ENCODE results near the gene SERPINB5. TPM values are rescaled to one million over a fixed set of nuclear protein-coding genes. Genes with fewer than 3 reads are reported as not detected.

Gene SERPINB5
- total RNA-seq, 1 donor: not detected

- no peak overlapping the region for H3K4me3 ChIP-seq (ENCODE audit: low read depth, low read length)
- TF ChIP-seq, protein P1, sequence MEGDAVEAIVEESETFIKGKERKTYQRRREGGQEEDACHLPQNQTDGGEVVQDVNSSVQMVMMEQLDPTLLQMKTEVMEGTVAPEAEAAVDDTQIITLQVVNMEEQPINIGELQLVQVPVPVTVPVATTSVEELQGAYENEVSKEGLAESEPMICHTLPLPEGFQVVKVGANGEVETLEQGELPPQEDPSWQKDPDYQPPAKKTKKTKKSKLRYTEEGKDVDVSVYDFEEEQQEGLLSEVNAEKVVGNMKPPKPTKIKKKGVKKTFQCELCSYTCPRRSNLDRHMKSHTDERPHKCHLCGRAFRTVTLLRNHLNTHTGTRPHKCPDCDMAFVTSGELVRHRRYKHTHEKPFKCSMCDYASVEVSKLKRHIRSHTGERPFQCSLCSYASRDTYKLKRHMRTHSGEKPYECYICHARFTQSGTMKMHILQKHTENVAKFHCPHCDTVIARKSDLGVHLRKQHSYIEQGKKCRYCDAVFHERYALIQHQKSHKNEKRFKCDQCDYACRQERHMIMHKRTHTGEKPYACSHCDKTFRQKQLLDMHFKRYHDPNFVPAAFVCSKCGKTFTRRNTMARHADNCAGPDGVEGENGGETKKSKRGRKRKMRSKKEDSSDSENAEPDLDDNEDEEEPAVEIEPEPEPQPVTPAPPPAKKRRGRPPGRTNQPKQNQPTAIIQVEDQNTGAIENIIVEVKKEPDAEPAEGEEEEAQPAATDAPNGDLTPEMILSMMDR (IDR thresholded peaks at IDR 0.05; ENCODE audit: insufficient read depth, low read length): no peak
- no peak for DNase-seq (ENCODE audit: low read depth)
These were observed 67.3 kb downstream of the SERPINB5 start for GRCh38 chr18:63544017-63544416.

- no peak for DNase-seq (ENCODE audit: low read depth)
- TF ChIP-seq, protein P1 (IDR thresholded peaks at IDR 0.05; ENCODE audit: insufficient read depth, low read length): no peak
- no peak overlapping the region for H3K4me3 ChIP-seq (ENCODE audit: low read depth, low read length)
These were observed 68.2 kb downstream of the SERPINB5 start for GRCh38 chr18:63545000-63545399.

- TF ChIP-seq, protein P1 (IDR thresholded peaks at IDR 0.05; ENCODE audit: insufficient read depth, low read length): no peak
- H3K4me3 ChIP-seq (ENCODE audit: low read depth, low read length): no peak overlapping the region
- DNase-seq (ENCODE audit: low read depth): no peak
These were observed 73.3 kb downstream of the SERPINB5 start for GRCh38 chr18:63550068-63550467.

DNA sequence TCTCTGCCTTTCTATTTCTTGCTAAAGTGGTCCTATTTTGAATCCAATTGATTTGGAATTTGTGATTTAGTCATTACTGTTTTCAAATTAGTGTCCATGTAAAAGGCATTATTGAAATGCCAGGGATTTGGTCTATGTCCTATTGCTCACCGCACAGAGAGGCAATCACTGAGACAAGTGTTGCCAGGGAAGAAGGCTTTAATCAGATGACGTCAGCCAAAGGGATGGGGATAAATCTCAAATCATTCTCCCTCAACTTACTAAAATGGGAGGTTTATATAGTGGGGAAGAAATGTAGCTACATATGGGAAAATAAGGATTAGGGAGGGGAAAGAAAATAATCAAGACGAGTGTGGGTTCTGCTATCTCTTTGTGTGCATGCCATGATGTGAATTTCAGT lies 75.0 kb downstream of the SERPINB5 start:
- TF ChIP-seq, protein P1 (IDR thresholded peaks at IDR 0.05; ENCODE audit: insufficient read depth, low read length): no peak
- H3K4me3 ChIP-seq (ENCODE audit: low read depth, low read length): no peak overlapping the region
- no peak for DNase-seq (ENCODE audit: low read depth)

- TF ChIP-seq, protein P1 (IDR thresholded peaks at IDR 0.05; ENCODE audit: insufficient read depth, low read length): no peak
- H3K4me3 ChIP-seq (ENCODE audit: low read depth, low read length): no peak overlapping the region
- DNase-seq (ENCODE audit: low read depth): no peak
These were observed 75.8 kb downstream of the SERPINB5 start for GRCh38 chr18:63552581-63552980.

DNA sequence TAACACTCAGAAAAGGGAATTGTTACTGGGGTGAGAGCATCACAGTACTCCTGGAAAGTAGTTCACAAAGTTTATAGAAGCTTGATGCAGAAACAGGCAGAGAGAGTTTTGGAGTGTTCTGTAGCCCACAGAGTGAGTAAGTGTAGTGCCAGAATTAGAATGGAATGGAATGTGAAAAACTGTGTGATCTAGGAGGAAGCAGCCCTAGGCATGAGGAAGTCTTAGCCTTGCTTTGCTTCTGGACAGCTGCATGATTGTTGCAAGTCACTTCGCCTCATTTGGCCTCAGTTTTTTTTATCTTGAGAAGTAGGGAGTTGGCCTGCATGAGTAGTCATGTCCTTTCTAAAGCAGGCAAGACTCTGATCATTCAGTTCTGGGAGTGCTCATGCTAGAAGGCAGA lies 76.3 kb downstream of the SERPINB5 start:
- peak; percentile 87 for DNase-seq (ENCODE audit: low read depth)
- TF ChIP-seq, protein P1 (IDR thresholded peaks at IDR 0.05; ENCODE audit: insufficient read depth, low read length): no peak
- no peak overlapping the region for H3K4me3 ChIP-seq (ENCODE audit: low read depth, low read length)

Other genes with a start within 250 kb of the SERPINB5 start
- gene BCL2, start 157.2 kb upstream of the SERPINB5 start, total RNA-seq (ENCODE audit: low replicate concordance): 4.2 and 13.2 TPM in 2 replicates
- gene KDSR, start 109.8 kb upstream of the SERPINB5 start, total RNA-seq (ENCODE audit: low replicate concordance): 55.0 and 64.8 TPM in 2 replicates
- 38.1 and 77.9 TPM in 2 replicates for gene VPS4B, start 54.5 kb upstream of the SERPINB5 start, total RNA-seq (ENCODE audit: low replicate concordance)
- not detected in 2 replicates for gene SERPINB12, start 65.4 kb downstream of the SERPINB5 start, total RNA-seq (ENCODE audit: low replicate concordance)
- gene SERPINB13, start 110.4 kb downstream of the SERPINB5 start, total RNA-seq (ENCODE audit: low replicate concordance): not detected in 2 replicates
- not detected in 2 replicates for gene SERPINB4, start 167.3 kb downstream of the SERPINB5 start, total RNA-seq (ENCODE audit: low replicate concordance)
- not detected in 2 replicates for gene SERPINB3, start 184.9 kb downstream of the SERPINB5 start, total RNA-seq (ENCODE audit: low replicate concordance)
- gene SERPINB11, start 226.0 kb downstream of the SERPINB5 start, total RNA-seq (ENCODE audit: low replicate concordance): not detected in 2 replicates

Measured in fibroblast of the aortic adventitia (primary cell).